ENCODE results near the gene CTNNA2.

- TF ChIP-seq RFX5 (IDR thresholded peaks at IDR 0.05) (no peak), CTCF (IDR thresholded peaks at IDR 0.05) (no peak), POLR2A (IDR thresholded peaks at IDR 0.05; ENCODE audit: low read length) (no peak), EP300 (IDR thresholded peaks at IDR 0.05) (no peak), USF2 (IDR thresholded peaks at IDR 0.05) (no peak), CHD4 (IDR thresholded peaks at IDR 0.05; ENCODE audit: borderline replicate concordance) (no peak), KDM1A (IDR thresholded peaks at IDR 0.05; ENCODE audit: low read depth) (no peak), TP53 (CRISPR knock-in tag; IDR thresholded peaks at IDR 0.05) (no peak), RAD21 (conservative IDR thresholded peaks at IDR 0.05 in 1 of 2, IDR thresholded peaks at IDR 0.05 in 1 of 2) (no peak), MAZ (IDR thresholded peaks at IDR 0.05; ENCODE audit: borderline replicate concordance, low read depth, low read length) (no peak), MAX (IDR thresholded peaks at IDR 0.05) (no peak), ESRRA (IDR thresholded peaks at IDR 0.05; ENCODE audit: borderline replicate concordance, low read length) (no peak), KDM5A (IDR thresholded peaks at IDR 0.05) (no peak), FOSL2 (IDR thresholded peaks at IDR 0.05) (no peak), FOSL2 (CRISPR knock-in tag; IDR thresholded peaks at IDR 0.05) (no peak)
Measured at GRCh38 chr2:79513711-79514110, 860 bp downstream of the CTNNA2 start.

Data from A549 (cell line).